MCF 10A (cell line): ENCODE results near the gene CRYBG3. TPM values are rescaled to one million over a fixed set of nuclear protein-coding genes. Genes with fewer than 3 reads are reported as not detected.

Experiments used
- BruUV-seq: library from RNA; stranded (reverse); fragments of 400-500 nt; replicated peaks from 2 replicates; lab custom pipeline; 2021; lab: Mats Ljungman, UMichigan
- CTCF ChIA-PET: fragments of 300-600 bp; sonication (Branson Sonifier 250); formaldehyde crosslinking; extraction: SDS; loops from one replicate; lab custom pipeline; 2021; ENCODE audit warnings: antibody characterized with exemption, inconsistent platforms; lab: Yijun Ruan, JAX
- POLR2A ChIA-PET: fragments of 300-600, 350-650 bp; sonication (Branson Sonifier 250); formaldehyde crosslinking; extraction: SDS; loops from one replicate; lab custom pipeline; 2020; ENCODE audit warnings: antibody characterized with exemption, inconsistent platforms; lab: Yijun Ruan, JAX
- DNase-seq: peaks from one replicate; pipeline ENCODE4 v3.0.0-alpha.2; 2018; ENCODE audit not compliant: unreplicated experiment
- H3K27ac Mint-ChIP-seq: one replicate; pipeline ENCODE4 v1.8.0; 2022; ENCODE audit warnings: mild to moderate bottlenecking, low read depth, mixed read lengths; ENCODE audit not compliant: unreplicated experiment
- H3K27me3 Mint-ChIP-seq: one replicate; pipeline ENCODE4 v1.8.0; 2022; ENCODE audit warnings: mixed read lengths; ENCODE audit not compliant: insufficient read depth, unreplicated experiment
- H3K36me3 Mint-ChIP-seq: one replicate; pipeline ENCODE4 v1.8.0; 2022; ENCODE audit warnings: mild to moderate bottlenecking, moderate library complexity, mixed read lengths; ENCODE audit not compliant: insufficient read depth, unreplicated experiment
- H3K4me1 Mint-ChIP-seq: one replicate; pipeline ENCODE4 v1.8.0; 2022; ENCODE audit warnings: mixed read lengths; ENCODE audit not compliant: insufficient read depth, unreplicated experiment
- H3K4me3 Mint-ChIP-seq: one replicate; pipeline ENCODE4 v1.8.0; 2022; ENCODE audit warnings: mild to moderate bottlenecking, moderate library complexity, mixed read lengths; ENCODE audit not compliant: unreplicated experiment
- H3K9me3 Mint-ChIP-seq: one replicate; pipeline ENCODE4 v1.8.0; 2022; ENCODE audit warnings: mixed read lengths; ENCODE audit not compliant: unreplicated experiment
- intact Hi-C: fragments of 100-400 bp; cut with micrococcal nuclease; formaldehyde crosslinking; loops from 2 replicates; pipeline ENCODE4 v1.14.1; 2022
- total RNA-seq: library from RNA; stranded (reverse); gene quantifications from 2 replicates; pipeline ENCODE4 v1.2.3, GENCODE V29; 2022
- TF ChIP-seq, protein P1 (sequence below): fragments of 200-600 bp; IDR thresholded peaks from one replicate; pipeline ENCODE4 v1.8.0; 2022; ENCODE audit warnings: antibody characterized with exemption, mild to moderate bottlenecking; ENCODE audit not compliant: unreplicated experiment

CRYBG3 gene
- total RNA-seq, 1 experiment from 2014 or later, result 7.2 TPM

- ChIA-PET POLR2A (interaction anchor here (0.7 to 4.4 kb wide), 22 partner anchors 9 to 206 kb away, joined by 3 to 64 read pairs (median 4); partner anchors contain the start of gene RIOX2), CTCF (interaction anchor here (0.6 to 2.7 kb wide), 16 partner anchors 8 to 1487 kb away, joined by 3 to 15 read pairs (median 4); no protein-coding TSS in a partner anchor)
- H3K4me1 Mint-ChIP-seq, result peaks cover 22% of the 10 kb centered on the region
- DNase-seq, result no peak
- TF ChIP-seq, protein P1, sequence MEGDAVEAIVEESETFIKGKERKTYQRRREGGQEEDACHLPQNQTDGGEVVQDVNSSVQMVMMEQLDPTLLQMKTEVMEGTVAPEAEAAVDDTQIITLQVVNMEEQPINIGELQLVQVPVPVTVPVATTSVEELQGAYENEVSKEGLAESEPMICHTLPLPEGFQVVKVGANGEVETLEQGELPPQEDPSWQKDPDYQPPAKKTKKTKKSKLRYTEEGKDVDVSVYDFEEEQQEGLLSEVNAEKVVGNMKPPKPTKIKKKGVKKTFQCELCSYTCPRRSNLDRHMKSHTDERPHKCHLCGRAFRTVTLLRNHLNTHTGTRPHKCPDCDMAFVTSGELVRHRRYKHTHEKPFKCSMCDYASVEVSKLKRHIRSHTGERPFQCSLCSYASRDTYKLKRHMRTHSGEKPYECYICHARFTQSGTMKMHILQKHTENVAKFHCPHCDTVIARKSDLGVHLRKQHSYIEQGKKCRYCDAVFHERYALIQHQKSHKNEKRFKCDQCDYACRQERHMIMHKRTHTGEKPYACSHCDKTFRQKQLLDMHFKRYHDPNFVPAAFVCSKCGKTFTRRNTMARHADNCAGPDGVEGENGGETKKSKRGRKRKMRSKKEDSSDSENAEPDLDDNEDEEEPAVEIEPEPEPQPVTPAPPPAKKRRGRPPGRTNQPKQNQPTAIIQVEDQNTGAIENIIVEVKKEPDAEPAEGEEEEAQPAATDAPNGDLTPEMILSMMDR, result no peak
- H3K36me3 Mint-ChIP-seq, result no peaks in the 10 kb centered on the region
- BruUV-seq, result no TSS peak
- no peak overlapping the region for H3K27ac Mint-ChIP-seq
- H3K9me3 Mint-ChIP-seq, result no peaks in the 10 kb centered on the region
- H3K4me3 Mint-ChIP-seq, result peak overlapping the region; percentile 91
- no peaks in the 10 kb centered on the region for H3K27me3 Mint-ChIP-seq
- intact Hi-C loops, result no loop called here
Measured at GRCh38 chr3:97821287-97821773, 481 bp upstream of the CRYBG3 start.

- TF ChIP-seq, protein P1, result no peak
- intact Hi-C loops, result loop anchor here (1.0 to 2.0 kb wide), 3 partner anchors 50 to 149 kb away; no protein-coding TSS in a partner anchor
- POLR2A ChIA-PET, result interaction anchor here (0.6 to 4.4 kb wide), 22 partner anchors 10 to 205 kb away, joined by 3 to 64 read pairs (median 6); partner anchors contain the start of genes ARL6 and RIOX2
- DNase-seq, result peak; percentile 53
- Mint-ChIP-seq H3K27ac (peak overlapping the region; percentile 81), H3K27me3 (no peaks in the 10 kb centered on the region), H3K36me3 (no peaks in the 10 kb centered on the region), H3K4me3 (peak overlapping the region; percentile 91), H3K4me1 (peaks cover 22% of the 10 kb centered on the region), H3K9me3 (no peaks in the 10 kb centered on the region)
- BruUV-seq, result no TSS peak
- CTCF ChIA-PET, result interaction anchor here (0.5 to 2.4 kb wide), 19 partner anchors 10 to 200 kb away, joined by 3 to 11 read pairs (median 4); no protein-coding TSS in a partner anchor
Measured at GRCh38 chr3:97822359-97822775, 556 bp downstream of the CRYBG3 start.

GRCh38 chr3:97823046-97824004, 1.5 kb downstream of the CRYBG3 start:
- Mint-ChIP-seq H3K4me1 (peaks cover 22% of the 10 kb centered on the region), H3K36me3 (no peaks in the 10 kb centered on the region), H3K9me3 (no peaks in the 10 kb centered on the region), H3K4me3 (peak overlapping the region; percentile 91), H3K27me3 (no peaks in the 10 kb centered on the region), H3K27ac (peak overlapping the region; percentile 81)
- POLR2A ChIA-PET, result interaction anchor here (0.6 to 4.4 kb wide), 13 partner anchors 11 to 541 kb away, joined by 3 to 64 read pairs (median 11); partner anchors contain the start of gene RIOX2
- TF ChIP-seq, protein P1, result no peak
- CTCF ChIA-PET, result interaction anchor here (0.6 to 2.4 kb wide), 14 partner anchors 18 to 199 kb away, joined by 3 to 11 read pairs (median 4); no protein-coding TSS in a partner anchor
- no TSS peak for BruUV-seq
- intact Hi-C loops, result loop anchor here (2.0 kb wide), 1 partner anchor 91 kb away; no protein-coding TSS in a partner anchor
- no peak for DNase-seq
